Measurements from ENCODE around the gene CLDN5.
"Not testable (repeated sequence)": the region's sequence is repeated elsewhere in the genome, so short reads cannot be mapped to it uniquely, and the experiment has no call there.

Gene CLDN5

GRCh38 chr22:19547620-19548019 lies 23.4 kb upstream of the CLDN5 start:
- DNase-seq, result no peak

DNA sequence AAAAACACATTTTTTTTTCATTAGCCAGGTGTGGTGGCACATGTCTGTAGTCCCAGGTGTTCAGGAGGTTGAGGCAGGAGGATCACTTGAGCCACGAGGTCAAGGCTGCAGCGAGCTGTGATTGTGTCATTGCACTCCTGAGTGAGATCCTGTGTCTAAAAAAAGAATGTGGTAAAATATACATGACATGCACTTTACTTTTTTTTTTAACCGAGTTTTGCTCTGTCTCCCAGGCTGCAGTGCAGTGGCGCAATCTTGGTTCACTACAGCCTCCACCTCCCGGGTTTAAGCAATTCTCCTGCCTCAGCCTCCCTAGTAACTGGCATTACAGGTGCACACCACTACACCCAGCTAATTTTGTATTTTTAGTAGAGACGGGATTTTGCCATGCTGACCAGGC lies 22.5 kb upstream of the CLDN5 start:
- DNase-seq, result no peak

GRCh38 chr22:19545935-19546207 lies 21.7 kb upstream of the CLDN5 start:
- no peak for DNase-seq

DNA sequence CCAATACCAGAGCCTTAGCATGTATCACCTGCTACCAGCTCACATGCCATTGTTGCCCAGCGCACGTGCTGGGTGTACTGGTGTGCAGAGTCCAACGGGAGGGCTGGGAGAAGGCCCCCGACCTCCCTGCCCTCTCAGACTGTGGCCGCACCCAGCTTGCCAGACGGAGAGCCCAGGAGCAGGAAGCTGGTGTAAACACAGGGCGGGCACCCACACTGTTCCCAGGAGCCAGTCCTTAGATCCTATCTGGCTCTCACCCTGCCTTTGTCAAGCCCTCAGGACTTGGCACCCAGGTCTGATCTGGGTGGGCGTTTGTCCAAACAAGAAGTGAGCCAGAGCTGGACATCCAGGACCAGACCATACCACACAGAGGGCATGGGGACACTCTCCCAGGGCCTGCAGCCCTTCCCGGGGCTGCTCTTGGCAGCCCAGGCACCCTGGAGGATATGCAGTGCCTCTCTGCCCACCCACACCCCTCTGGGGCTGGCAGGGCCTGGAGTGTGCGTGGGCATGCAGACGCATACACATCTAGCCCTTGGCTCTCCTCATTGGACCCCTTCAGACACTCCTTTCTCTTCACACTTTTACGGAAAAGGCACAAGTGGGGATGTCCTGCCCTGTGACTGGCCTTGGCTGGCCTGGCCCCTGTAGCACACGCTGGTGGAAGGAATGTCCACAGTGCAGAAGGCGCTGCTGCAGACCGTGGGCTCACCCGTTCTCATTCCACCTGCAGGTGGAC lies 19.9 kb upstream of the CLDN5 start:
- no peak for DNase-seq

GRCh38 chr22:19540394-19540793 lies 16.2 kb upstream of the CLDN5 start:
- no peak for DNase-seq

- no peak for DNase-seq
These were observed 13.8 kb upstream of the CLDN5 start for GRCh38 chr22:19537941-19538488.

DNA sequence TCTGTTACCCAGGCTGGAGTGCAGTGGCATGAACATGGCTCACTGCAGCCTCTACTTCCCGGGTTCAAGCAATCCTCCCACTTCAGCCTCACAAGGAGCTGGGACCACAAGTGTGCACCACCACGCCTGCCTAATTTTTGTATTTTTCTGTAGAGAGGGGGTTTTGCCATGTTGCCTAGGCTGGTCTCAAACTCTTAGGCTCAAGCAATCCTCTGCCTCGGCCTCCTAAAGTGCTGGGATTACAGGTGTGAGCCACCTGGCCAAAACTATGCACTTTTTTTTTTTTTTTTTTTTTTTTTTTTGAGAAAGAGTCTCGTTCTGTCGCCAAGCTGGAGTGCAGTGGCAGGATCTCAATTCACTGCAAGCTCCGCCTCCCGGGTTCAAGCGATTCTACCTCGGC lies 12.4 kb upstream of the CLDN5 start:
- no peak for DNase-seq

- DNase-seq, result no peak
These were observed 10.8 kb upstream of the CLDN5 start for GRCh38 chr22:19535001-19535400.

GRCh38 chr22:19533857-19534256 lies 9.6 kb upstream of the CLDN5 start:
- DNase-seq, result no peak

DNA sequence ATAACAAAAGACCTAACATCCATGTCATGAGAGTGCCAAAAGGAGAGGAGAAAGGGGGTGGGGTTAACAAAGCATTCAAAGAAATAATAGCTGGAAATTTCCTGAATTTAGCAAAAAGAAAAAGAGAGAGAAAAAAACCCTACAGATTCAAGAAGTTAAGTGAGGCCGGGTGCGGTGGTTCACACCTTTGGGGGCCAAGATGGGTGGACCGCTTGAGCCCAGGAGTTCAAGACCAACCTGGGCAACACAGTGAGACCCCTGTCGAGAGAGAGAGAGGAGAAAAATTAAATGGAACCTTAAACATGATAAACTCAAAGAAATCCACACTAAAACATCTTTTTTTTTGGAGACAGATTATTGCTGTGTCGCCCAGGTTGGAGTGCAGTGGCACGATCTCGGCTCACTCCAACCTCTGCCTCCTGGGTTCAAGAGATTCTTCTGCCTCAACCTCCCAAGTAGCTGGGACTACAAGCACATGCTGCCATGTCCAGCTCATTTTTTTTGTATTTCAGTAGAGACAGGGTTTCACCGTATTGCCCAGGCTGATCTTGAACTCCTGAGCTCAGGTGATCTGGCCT lies 8.9 kb upstream of the CLDN5 start:
- DNase-seq, result no peak

DNA sequence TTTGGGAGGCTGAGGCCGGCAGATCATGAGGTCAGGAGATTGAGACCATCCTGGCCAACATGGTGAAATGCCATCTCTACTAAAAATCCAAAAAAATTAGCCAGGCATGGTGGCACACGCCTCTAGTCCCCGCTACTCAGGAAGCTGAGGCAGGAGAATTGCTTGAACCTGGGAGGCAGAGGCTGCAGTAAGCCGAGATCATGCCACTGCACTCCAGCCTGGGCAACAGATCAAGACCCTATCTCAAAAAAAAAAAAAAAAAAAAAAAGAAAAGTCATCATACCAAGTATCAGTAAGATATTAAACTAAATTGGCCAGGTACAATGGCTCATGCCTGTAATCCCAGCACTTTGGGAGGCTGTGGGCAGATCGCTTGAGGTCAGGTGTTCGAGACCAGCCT lies 7.1 kb upstream of the CLDN5 start:
- not testable (repeated sequence) for DNase-seq

GRCh38 chr22:19530751-19531150 lies 6.5 kb upstream of the CLDN5 start:
- DNase-seq, result no peak

DNA sequence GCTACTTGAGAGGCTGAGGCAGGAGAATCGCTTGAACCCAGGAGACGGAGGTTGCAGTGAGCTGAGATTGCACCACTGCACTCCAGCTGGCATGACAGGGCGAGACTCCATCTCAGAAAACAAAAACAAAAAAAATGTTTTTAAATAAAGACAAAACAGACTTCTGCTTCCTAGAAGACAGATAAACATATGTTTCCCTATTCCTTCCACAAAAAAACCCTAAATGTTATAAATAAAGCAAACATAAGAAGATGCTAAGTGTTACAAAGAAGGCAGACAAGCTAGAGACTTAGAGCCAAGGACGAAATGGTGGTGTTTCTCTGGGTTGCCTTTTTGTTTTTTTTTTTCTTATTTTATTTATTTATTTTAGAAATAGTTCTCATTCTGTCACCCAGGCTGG lies 5.6 kb upstream of the CLDN5 start:
- no peak for DNase-seq

DNA sequence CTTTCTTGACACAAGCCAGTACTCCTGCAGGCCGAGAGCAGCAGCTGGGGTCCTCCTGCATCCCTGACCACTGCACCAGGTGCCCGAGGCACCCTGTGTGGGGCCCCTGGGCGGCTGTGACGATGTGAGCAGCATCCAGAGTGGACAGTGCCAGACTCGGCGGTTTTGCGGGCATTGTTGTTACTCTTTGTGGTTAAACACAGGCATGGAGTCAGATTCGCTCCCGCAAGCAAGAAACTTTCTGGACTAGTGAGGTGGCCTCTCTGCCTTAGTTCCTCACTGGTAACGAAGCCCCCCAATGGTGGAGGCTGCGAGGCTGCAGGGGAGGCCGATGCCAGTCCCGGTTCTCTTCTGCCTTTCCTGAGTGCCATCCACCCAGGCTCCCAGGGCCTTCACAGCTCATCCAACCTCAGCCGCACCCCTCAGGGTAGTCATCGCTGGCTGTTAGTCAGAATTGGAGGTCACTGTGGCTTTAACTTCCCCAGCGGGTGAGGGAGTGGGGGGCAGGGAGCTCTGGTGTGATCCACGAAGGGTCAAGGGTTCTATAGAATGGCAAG lies 3.7 kb upstream of the CLDN5 start:
- no peak for DNase-seq

GRCh38 chr22:19527321-19527721 lies 3.1 kb upstream of the CLDN5 start:
- no peak for DNase-seq

GRCh38 chr22:19526702-19527111 lies 2.5 kb upstream of the CLDN5 start:
- DNase-seq, result no peak

GRCh38 chr22:19526076-19526701 lies 2.0 kb upstream of the CLDN5 start:
- DNase-seq, result no peak

- no peak for DNase-seq
These were observed 1.5 kb upstream of the CLDN5 start for GRCh38 chr22:19525666-19526065.

DNA sequence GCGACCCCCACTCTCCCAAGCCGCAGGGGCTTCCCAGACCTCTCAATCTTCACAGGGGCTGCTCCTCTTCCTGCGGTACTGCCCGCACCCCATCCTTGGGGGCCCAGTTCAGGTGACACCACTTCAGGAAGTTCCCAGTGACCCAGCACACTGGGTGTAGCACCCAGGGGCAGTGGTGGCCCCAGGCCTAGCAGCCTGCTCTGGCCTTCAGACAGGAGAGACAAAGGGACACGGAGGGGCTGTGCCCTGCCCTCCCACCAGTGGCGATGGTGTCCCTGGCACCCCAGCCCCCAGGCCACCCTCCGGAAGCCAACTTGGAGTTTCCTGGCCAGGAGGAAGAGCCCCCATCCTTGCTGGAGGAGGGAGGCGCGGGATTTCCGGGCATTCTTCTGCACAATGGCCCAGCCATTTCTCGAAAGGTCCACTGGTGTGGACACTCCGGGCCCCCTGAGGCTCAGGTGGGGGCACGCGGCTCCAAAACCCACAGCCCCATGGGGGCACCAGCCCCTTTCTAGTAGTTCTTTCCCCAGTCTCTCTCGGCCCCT lies 978 bp upstream of the CLDN5 start:
- DNase-seq, result no peak

DNA sequence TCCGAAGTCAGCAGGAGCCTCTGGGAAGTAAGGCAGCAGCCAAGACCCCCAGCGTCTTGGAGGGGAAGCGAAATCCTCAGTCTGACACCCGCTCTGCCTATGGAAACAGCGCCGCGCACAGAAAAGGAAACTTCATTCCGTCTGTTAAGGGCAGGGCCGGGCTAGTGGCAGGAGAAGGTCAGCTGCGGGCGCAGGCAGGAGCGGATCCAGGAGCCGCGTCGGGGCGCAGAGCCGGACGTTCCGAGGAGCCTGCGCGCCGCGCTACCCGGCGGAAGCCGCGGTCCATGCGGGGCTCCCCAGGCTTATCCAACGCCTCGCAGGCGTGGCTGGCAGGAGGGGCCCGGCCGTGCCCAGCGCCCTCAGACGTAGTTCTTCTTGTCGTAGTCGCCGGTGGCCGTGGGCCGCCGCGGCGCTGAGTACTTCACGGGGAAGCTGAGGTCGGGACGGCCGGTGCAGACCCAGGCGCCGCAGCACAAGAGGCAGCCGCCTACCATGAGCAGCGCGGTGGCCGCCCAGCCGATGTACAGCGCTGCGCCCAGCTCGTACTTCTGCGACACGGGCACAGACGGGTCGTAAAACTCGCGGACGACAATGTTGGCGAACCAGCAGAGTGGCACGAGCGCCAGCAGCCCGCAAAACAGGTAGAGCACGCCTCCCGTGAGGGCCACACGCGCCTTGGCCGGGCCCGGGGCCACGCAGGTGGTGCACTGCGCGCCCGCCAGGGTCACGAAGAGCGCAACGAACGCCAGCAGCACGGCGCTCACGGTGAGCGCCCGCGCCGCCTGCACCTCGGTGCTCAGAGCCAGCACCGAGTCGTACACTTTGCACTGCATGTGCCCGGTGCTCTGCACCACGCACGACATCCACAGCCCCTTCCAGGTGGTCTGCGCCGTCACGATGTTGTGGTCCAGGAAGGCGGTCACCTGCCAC lies 705 bp downstream of the CLDN5 start:
- DNase-seq, result peak; percentile 53

- no peak for DNase-seq
These were observed 1.4 kb downstream of the CLDN5 start for GRCh38 chr22:19522881-19523239.

- no peak for DNase-seq
These were observed 1.9 kb downstream of the CLDN5 start for GRCh38 chr22:19522190-19522880.

All from activated CD4-positive, alpha-beta T cell treated with anti-CD3 and anti-CD28 coated beads for 48 hours (primary cell).